Measurements from ENCODE around the gene STRA8. TPM values are rescaled to one million over a fixed set of nuclear protein-coding genes. Genes with fewer than 3 reads are reported as not detected.

STRA8 gene
- total RNA-seq, 1 experiment from 2014 or later = not detected

DNA sequence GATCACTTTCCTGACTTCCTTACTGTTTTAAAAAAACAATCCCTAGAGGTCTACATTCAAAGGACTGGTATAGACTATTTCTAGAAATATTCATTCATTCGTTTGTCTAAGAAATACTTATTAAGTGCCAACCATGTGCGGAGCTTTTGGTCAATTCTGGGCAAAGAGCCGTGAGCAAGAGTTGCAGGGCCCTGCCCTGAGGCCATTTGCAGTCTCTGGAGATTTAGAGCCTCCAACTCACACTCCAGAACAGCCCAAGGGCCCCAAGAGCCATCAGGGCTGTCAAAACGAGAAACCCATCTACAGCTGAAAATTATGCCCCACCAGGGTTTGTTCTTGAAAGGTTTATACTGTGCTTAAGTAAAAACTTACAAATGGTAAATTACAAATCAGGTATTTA, 38.5 kb upstream of the STRA8 start:
- Histone ChIP-seq H3K4me3 (ENCODE audit: low read depth in 2 of 2, low read length in 2 of 2) (no peak overlapping the region), H3K4me1 (ENCODE audit: control insufficient read depth, insufficient read depth, low read length) (no peaks in the 10 kb centered on the region), H3K27ac (ENCODE audit: low read length) (no peak overlapping the region), H3K36me3 (ENCODE audit: control insufficient read depth, insufficient read depth, low read length) (no peaks in the 10 kb centered on the region), H3K9me3 (ENCODE audit: control insufficient read depth, insufficient read depth, low read depth, low read length) (no peaks in the 10 kb centered on the region), H3K27me3 (ENCODE audit: control insufficient read depth, insufficient read depth, low read length) (no peaks in the 10 kb centered on the region)
- intact Hi-C loops (cut with micrococcal nuclease; ENCODE audit: unreplicated experiment) = no loop called here
- BruUV-seq (replicated peaks) = no TSS peak
- POLR2A ChIA-PET = no interaction called here
- in situ Hi-C loops (cut with HindIII; ENCODE audit: low pct_unique_long_range_greater_than_20kb, low sequenced_read_pairs) = no loop called here
- no peak for TF ChIP-seq SIN3A (IDR thresholded peaks at IDR 0.05; ENCODE audit: borderline replicate concordance, insufficient read depth, low read depth, low read length)
- no peak for TF ChIP-seq REST (IDR thresholded peaks at IDR 0.05; ENCODE audit: insufficient read depth in 1 of 2, low read depth in 2 of 2, low read length in 1 of 2)
- no peak for TF ChIP-seq POLR2AphosphoS5 (IDR thresholded peaks at IDR 0.05; ENCODE audit: low read depth, low read length)
- TF ChIP-seq, protein P1, sequence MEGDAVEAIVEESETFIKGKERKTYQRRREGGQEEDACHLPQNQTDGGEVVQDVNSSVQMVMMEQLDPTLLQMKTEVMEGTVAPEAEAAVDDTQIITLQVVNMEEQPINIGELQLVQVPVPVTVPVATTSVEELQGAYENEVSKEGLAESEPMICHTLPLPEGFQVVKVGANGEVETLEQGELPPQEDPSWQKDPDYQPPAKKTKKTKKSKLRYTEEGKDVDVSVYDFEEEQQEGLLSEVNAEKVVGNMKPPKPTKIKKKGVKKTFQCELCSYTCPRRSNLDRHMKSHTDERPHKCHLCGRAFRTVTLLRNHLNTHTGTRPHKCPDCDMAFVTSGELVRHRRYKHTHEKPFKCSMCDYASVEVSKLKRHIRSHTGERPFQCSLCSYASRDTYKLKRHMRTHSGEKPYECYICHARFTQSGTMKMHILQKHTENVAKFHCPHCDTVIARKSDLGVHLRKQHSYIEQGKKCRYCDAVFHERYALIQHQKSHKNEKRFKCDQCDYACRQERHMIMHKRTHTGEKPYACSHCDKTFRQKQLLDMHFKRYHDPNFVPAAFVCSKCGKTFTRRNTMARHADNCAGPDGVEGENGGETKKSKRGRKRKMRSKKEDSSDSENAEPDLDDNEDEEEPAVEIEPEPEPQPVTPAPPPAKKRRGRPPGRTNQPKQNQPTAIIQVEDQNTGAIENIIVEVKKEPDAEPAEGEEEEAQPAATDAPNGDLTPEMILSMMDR (IDR thresholded peaks at IDR 0.05) = no peak
- no peak for TF ChIP-seq TCF7L2 (IDR thresholded peaks at IDR 0.05; ENCODE audit: low read depth, low read length)
- DNase-seq (ENCODE audit: low read depth, low spot score) = no peak
- CTCF ChIA-PET = no interaction called here
- ATAC-seq = no peak

DNA sequence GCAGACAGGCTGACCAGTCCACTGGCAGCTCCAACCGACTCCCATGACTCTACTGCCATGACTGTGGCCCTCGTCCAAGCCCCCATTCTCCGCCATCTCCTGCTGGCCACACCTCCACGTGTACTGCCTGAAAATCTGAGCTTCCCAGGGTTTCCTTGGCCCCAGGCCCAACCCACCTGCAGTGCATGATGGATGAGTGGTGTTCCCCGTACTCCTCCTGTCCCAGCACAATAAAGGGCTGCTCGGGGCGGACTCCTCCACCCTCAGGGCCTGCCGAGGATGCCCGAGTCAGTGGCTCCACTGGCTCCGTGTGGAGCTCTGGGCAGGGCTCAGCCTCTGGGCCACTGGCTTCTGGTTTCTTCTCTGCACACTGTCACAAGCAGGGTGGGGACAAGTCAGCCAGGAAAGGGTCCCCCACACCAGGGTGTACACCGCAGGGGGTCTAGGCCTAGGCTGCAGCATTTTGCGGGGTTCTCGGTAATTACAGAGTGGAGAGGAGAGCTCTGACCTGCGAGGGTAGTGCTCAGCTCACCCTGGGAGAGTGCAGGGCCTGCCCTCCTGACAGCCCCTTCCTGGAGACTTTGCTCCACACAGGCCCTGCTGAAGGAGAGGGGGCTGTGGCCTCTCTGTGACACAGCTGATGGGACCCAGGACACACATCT, 37.5 kb upstream of the STRA8 start:
- H3K9me3 ChIP-seq (ENCODE audit: control insufficient read depth, insufficient read depth, low read depth, low read length) = no peaks in the 10 kb centered on the region
- intact Hi-C loops (cut with micrococcal nuclease; ENCODE audit: unreplicated experiment) (no loop called here), in situ Hi-C loops (cut with HindIII; ENCODE audit: low pct_unique_long_range_greater_than_20kb, low sequenced_read_pairs) (no loop called here)
- no peak overlapping the region for H3K27ac ChIP-seq (ENCODE audit: low read length)
- TF ChIP-seq SIN3A (IDR thresholded peaks at IDR 0.05; ENCODE audit: borderline replicate concordance, insufficient read depth, low read depth, low read length) (no peak), POLR2AphosphoS5 (IDR thresholded peaks at IDR 0.05; ENCODE audit: low read depth, low read length) (no peak), REST (IDR thresholded peaks at IDR 0.05; ENCODE audit: insufficient read depth in 1 of 2, low read depth in 2 of 2, low read length in 1 of 2) (no peak), TCF7L2 (IDR thresholded peaks at IDR 0.05; ENCODE audit: low read depth, low read length) (no peak)
- TF ChIP-seq, protein P1 (IDR thresholded peaks at IDR 0.05) = no peak
- H3K27me3 ChIP-seq (ENCODE audit: control insufficient read depth, insufficient read depth, low read length) = no peaks in the 10 kb centered on the region
- no peak overlapping the region for H3K4me3 ChIP-seq (ENCODE audit: low read depth in 2 of 2, low read length in 2 of 2)
- ATAC-seq (no peak), DNase-seq (ENCODE audit: low read depth, low spot score) (no peak)
- POLR2A ChIA-PET = no interaction called here
- CTCF ChIA-PET = no interaction called here
- no peaks in the 10 kb centered on the region for H3K4me1 ChIP-seq (ENCODE audit: control insufficient read depth, insufficient read depth, low read length)
- no peaks in the 10 kb centered on the region for H3K36me3 ChIP-seq (ENCODE audit: control insufficient read depth, insufficient read depth, low read length)
- BruUV-seq (replicated peaks) = no TSS peak
